NT2/D1 (cell line): ENCODE measurements around the gene DMXL2.

Source experiments
- YY1 ChIP-seq: IDR thresholded peaks from 2 replicates; pipeline ENCODE4 v1.6.1; 2011; ENCODE audit not compliant: insufficient read length, insufficient read depth
- ZNF274 ChIP-seq: IDR thresholded peaks from 2 replicates; pipeline ENCODE4 v1.6.1; 2011; ENCODE audit warnings: mild to moderate bottlenecking, low read depth, low read length

DNA sequence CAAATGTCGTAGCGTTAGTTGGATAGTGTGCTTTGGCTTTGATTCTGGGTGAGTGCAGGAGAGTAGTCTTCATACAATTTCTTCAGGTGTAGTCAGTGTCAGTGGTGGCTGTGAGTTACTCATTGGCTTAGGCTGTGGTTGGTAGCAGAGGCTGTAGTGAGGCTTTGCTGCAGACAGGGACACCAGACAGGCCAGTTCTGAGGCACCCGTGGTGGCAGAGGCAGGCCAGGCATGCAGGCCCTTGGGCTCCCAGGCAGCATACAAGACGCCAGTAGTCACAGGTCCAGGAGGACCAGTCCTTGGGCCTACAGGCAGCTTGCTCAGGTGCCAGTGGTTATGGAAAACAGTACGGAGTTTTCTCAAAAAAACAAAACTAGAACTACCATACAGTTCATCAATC is 61.3 kb downstream of the DMXL2 start:
- TF ChIP-seq YY1: no peak
- TF ChIP-seq ZNF274: no peak
